Ecto neural progenitor cell (in vitro differentiated cells): ENCODE results near the gene TLK2.
"Not testable (repeated sequence)": the region's sequence is repeated elsewhere in the genome, so short reads cannot be mapped to it uniquely, and the experiment has no call there.

Source experiments
- DNase-seq: peaks from one replicate; pipeline ENCODE4 v3.0.0-alpha.2; 2018; ENCODE audit warnings: low spot score

TLK2 gene

GRCh38 chr17:62478424-62478879, at the start of gene TLK2:
Gene TLK2 (plus strand): TSS chr17:62478825. CDS start chr17:62481126, 2,301 bp downstream.
- DNase-seq = peak; percentile 92

DNA sequence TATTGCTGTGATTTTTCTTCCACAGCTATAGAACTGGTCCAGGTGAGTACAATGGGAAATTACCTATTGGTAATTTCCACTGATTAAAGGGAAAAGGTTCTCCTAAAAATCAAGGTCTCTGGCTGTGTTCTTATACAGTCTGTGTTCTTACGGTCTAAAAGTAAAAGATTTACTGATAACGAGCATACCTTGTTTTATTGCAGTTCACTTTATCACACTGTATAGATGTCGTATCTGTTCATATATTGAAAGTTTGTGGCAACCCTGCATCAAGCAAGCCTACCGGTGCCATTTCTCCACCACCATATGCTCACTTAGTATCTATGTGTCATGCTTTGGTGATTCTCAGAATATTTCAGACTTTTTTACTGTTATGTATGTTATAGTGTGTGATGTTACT, 43.4 kb upstream of the TLK2 start:
- DNase-seq = not testable (repeated sequence)

DNA sequence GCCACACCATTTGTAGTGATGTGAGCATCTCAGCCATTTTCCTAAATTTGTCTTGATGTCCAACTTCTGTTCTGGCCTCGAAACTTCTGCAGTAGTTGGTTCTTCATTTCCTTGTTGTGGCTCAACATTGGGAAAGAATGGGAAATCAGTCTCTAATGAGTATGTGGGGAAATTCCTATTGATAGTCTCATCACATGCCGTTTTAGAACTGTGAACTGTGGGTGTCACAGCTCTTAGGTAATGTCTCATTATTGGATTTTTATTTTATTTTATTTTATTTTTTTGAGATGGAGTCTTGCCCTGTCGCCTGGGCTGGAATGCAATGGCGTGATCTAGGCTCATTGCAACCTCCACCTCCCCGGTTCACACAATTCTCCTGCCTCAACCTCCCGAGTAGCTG, 37.4 kb upstream of the TLK2 start:
- not testable (repeated sequence) for DNase-seq

- no peak for DNase-seq
Measured at GRCh38 chr17:62444063-62444462, 34.6 kb upstream of the TLK2 start.

- DNase-seq = not testable (repeated sequence)
Measured at GRCh38 chr17:62445791-62446190, 32.8 kb upstream of the TLK2 start.

GRCh38 chr17:62452195-62452594, 26.4 kb upstream of the TLK2 start:
- not testable (repeated sequence) for DNase-seq

GRCh38 chr17:62453041-62453440, 25.6 kb upstream of the TLK2 start:
- DNase-seq = not testable (repeated sequence)

- DNase-seq = not testable (repeated sequence)
Measured at GRCh38 chr17:62453656-62454055, 25.0 kb upstream of the TLK2 start.

- not testable (repeated sequence) for DNase-seq
Measured at GRCh38 chr17:62454111-62454510, 24.5 kb upstream of the TLK2 start.

DNA sequence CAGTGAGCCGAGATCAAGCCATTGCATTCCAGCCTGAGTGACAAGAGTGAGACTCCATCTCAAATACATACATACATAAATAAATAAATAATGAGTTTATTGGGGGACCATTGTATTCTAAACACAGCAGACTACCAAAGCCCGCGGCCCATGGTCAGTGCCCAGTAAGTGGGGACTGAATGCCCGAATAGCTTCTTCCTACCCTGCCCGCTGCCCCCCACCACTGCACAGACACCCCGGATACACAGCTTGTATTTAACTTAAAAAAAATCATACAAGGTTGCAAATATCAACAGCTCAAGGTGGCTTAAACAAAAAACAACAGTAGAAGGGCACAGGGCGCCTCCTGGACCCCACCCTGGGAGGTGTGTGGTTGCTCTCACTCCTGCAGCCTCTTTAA, 22.6 kb upstream of the TLK2 start:
- DNase-seq = no peak

- DNase-seq = not testable (repeated sequence)
Measured at GRCh38 chr17:62458483-62458882, 20.1 kb upstream of the TLK2 start.

DNA sequence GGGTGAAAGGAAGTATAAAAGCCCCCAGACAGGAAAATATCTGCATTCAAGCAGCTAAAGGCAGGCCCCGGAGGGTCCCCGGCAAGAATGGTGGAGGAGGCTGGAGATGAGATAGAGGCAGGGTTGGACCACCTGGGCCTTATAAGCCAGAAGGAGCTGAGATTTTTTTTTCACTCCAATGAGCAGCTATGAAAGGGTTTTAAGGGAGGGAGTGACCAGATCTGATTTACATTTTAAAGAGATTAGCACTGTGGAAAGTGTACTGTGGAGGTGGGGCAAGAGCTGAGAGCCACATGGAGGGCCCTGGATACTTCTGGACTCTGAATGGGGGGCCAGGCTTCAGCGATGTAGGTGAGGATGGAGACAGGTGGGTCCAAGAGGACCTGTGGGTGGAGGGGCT, 14.2 kb upstream of the TLK2 start:
- not testable (repeated sequence) for DNase-seq

DNA sequence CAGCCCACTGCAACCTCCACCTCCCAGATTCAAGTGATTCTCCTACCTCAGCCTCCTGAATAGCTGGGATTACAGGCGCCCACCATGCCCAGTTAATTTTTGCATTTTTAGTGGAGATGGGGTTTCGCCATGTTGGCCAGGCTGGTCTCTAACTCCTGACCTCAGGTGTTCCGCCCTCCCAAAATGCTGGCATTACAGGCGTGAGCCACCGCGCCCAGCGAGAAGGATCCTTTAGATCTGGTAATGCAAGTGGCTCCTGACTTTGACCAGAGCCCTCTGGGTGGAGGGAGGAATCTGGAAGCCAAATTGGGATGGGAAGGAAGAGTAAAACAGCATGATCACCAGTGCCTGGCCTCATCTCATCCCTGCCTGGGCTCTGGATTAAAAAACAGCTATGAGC, 13.4 kb upstream of the TLK2 start:
- DNase-seq = not testable (repeated sequence)

- DNase-seq = not testable (repeated sequence)
Measured at GRCh38 chr17:62470666-62471379, 7.8 kb upstream of the TLK2 start.

- DNase-seq = not testable (repeated sequence)
Measured at GRCh38 chr17:62471380-62471880, 7.2 kb upstream of the TLK2 start.

DNA sequence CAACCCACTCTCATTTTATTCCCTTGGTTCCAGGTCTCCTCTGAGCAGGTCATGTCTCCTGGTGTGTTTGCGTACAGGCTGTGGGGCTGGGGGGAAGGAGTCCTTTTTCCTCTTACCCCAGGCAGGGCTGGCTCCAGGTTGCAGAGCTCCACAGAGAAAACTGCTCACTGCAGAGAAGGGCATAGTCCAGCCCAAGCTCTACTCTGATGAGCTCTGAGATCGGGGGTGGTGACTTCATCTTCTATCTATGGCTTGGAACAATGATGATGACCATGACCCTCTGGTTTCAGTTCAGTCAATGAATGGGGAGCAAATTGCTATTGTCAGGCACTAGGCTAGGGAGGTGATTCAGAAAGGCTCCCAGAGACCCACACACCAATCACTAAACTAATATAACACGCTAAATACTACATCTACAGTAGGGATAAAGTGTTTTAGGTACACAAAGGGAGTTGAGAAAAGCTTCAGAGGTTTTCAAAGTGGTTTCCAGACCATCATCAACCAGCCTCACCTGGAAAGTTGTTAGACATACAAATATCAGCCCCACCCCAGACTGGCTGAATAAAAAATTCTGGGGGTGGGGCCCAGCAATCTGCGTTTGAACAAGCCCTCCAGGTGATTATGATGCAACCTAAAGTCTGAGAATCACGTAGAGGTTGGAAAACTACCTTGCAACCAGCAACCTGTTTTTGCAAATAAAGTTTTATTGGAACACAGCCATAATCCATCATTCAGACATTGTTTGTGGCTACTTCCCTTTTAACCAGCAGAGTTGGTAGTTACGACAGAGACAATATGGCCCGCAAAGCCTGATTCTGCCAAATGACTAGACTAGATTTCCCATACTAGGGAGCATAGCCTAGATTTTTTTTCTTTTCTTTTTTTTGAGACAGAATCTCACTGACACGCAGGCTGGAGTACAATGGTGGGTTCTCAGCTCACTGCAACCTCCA, 5.3 kb upstream of the TLK2 start:
- DNase-seq = not testable (repeated sequence)

- not testable (repeated sequence) for DNase-seq
Measured at GRCh38 chr17:62477111-62477510, 1.5 kb upstream of the TLK2 start.

DNA sequence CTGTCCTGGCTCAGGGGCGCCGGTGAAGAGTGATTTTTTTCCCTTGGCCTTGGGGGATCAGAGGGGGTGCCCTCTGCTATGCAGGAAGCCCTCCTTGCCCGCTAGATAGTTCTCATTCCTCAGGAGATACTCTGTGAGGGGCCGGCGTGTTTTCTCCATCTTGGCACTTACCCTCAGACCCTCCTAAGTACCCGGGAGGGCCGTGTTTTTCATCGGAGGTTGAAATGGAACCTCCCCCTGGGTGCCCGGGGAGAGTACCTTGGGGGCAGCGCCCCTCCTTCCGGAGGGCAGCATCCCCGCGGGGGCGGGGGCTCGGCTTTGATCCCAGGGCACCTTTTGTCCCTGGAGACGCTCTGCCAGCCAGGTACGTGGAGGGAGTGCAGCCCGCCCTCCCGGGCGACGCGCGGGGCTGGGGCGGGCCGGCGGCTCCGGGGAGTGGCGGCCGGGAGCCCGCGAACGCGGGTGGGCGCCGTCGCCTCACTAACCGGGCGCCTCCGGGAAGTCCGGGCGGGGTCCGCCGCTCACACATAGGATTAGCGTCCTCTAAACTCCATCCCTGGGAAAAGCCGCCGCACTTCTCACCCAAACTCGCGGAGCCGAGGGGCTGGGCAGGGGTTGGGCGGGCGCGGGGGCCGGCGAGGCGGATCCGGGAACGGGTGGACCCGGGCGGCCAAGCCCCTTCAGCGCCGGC, 762 bp upstream of the TLK2 start:
- not testable (repeated sequence) for DNase-seq

DNA sequence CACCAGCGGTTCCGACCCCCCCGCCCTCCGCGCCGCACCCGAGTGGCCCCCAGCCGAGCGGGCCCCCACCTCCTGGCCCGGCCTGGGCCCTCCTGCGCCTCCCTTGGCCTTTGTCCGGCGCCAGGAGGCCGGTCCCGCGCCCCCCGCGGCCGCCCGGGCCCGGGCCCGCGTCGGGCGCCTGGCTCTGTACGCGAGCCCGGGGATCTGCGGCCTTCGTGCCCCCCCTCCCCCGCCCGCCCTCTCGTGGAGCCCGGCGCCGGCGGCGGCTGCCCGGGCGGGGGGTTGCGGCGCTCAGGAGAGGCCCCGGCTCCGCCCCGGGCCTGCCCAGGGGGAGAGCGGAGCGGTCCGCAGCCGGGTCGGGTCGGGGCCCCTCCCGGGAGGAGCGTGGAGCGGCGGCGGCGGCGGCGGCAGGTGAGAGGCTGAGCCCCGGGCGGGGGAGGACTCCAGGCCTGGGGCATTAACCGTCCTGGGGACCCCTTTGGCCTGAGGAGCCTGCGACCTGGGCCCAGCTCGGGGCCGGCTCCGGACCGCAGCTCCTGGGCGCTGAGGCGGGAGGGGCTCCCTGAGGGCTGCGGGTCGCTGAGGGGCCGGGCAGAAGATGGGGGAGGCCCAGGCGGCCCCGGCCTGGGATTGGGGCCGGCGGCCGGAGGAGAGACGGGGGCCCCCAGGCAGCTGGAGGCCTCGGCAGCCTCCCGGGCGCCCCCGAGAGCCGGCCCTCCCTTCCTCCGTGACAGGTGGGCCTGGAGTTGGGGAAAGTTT, 434 bp downstream of the TLK2 start:
- peak; percentile 81 for DNase-seq

DNA sequence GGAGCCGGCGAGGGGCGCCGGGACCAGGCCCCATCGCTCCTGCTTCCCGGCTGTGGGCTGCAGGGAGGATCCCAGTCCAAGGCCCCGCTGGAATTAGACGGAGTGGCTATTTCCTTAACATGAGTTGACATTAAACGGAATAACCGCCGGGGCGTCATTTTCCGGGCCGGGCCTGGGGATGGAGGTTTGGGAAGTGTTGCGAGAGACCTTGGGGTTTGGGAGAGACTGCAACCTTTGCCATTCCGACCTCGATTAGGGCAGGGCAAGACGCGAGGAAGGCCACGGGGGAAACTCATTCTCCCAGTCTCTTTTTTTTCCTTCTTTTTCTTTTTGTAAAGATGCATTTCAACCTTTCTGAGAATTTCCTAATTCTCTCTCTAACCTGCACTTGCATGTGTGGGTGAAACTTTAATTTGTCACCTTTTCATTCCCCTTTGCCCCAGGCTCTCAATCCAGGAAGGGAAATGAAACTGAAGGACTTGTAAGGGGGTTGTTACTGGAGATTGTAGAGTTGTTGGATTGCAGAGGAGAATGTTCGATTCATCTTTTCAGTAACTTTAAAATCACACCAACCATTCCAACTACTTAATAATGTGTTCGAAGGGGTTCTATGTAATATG, 1.1 kb downstream of the TLK2 start:
- DNase-seq = peak; percentile 71

DNA sequence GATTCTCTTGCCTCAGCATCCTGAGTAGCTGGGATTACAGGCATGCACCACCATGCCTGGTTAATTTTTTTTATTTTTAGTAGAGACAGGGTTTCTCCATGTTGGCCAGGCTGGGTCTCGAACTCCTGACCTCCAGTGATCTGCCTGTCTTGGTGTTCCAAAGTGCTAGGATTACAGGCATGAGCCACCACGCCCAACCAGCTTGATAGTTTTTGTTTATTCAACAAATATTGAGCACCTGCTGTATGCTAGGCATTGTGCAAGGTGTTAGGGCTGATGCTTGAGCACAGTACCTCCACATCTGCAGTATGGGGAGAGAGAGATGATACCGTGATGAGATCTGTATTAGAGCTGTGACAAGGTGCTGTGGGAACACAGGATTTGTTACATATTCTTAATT, 3.9 kb downstream of the TLK2 start:
- peak; percentile 8 for DNase-seq
